NK-92 treated with Interleukin-12 subunit alpha and Interleukin-12 subunit beta, amount 100 ng/mL, for 24 hours (cell line): ENCODE measurements around the gene GNPNAT1.
A peak's percentile ranks its signal among the peaks of the same experiment; 100 is the strongest.
"Not testable (repeated sequence)": the region's sequence is repeated elsewhere in the genome, so short reads cannot be mapped to it uniquely, and the experiment has no call there.

Experiments used
- DNase-seq: peaks from one replicate; lab custom pipeline; 2025; lab: John Stamatoyannopoulos, UW

Gene GNPNAT1

DNA sequence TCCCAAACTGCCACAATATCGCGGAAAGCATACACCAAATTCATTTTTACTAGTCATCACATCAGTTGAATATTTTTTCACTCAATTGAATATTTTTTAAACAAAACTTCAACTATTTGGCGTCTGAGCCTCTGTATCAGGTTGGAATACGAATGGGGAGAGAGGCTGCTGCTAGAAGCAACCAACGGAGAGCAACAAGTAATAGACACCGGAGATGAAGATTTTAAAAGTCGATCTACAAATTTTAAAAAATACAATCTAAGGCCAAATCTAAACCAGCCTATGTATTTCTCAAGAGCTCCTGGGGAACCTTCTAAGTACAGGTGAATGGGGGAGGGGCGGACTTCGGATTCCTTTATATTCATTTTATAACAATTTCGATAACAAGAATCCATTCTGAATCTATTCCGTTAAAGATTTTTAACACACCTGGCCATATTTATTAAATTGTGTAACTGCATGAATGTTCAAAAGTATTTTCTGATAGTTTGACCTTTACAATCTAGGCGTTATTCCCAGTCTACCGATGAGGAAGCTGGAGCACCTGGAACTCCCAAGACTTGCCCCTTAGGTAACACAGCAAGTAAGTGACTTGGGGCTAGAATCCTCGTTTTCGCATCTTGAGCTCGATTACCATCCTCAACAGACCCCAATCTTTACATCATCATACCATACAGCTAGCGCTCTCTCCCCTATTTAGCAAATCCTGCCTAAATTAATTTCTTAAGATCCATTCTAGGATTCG lies 1.2 kb downstream of the GNPNAT1 start:
- DNase-seq, result no peak

DNA sequence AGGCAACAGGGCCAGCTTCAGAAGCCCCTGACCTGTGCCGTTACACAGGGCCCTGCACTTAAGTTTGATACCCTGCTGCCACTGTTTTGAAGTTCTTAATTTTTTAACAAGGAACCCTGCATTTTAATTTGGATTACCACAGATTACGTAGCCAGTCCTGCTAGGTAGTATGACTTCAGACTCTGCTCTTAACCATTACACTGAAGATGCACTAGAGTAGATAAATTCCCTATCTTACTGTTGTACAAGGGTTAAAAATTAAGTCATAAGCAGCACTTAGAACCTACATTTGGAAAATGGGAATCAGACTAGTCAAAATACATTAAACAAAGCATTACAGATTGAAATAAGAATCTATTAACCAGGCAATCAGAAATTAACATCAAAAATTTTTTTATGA lies 2.3 kb downstream of the GNPNAT1 start:
- no peak for DNase-seq

DNA sequence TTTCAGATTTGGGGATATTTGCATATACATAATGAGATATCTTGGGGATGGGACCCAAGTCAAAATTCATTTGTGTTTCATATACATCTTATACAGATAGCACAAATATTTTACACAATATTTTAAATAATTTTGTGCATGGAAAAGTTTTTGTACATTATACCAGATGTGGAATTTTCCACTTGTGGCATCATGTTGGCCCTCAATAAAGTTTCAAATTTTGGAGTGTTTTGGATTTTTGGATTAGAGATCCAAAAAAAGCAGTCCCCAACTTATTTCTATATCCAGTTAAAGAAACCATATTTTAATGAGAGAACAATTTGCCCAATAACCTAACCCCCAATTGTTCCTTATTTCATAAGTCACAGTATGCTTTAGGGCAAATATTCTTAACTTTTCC lies 4.5 kb downstream of the GNPNAT1 start:
- DNase-seq, result no peak

DNA sequence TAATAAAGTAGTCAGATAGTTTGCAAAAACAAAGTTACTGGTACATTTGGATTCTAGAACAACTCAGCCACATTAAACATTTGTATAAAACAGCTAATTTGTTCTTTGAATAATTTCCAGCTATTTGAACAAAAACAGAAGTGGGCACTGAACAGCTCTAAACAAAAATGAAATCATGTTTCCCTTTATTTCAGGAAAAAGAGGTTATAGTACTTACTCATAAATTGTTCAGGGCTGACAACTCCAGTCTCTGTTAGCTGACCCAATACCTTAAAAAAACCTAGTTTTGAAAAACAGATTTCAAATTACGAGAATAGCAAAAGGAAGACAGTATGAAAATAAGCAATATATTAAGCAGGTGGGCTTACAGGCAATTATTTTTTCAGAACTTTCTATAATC lies 8.2 kb downstream of the GNPNAT1 start:
- no peak for DNase-seq

DNA sequence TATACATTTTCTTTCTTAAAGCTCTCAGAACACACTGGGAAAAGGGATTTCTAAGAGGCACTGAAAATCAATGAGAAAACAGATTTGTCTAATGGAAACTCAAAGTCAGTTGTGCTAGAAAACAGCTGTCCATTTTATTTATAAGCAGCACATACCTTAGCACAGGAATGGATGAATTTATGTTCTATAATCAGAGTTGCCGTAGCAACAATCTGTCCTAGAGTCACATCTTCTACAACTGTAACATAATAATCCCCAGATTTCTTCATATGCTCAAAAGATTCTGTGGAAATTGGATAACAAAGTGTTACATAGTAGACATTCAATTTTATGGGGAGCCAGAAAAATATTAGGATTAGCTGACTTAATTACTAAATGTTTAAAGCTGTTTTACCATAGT lies 9.8 kb downstream of the GNPNAT1 start:
- DNase-seq, result no peak

DNA sequence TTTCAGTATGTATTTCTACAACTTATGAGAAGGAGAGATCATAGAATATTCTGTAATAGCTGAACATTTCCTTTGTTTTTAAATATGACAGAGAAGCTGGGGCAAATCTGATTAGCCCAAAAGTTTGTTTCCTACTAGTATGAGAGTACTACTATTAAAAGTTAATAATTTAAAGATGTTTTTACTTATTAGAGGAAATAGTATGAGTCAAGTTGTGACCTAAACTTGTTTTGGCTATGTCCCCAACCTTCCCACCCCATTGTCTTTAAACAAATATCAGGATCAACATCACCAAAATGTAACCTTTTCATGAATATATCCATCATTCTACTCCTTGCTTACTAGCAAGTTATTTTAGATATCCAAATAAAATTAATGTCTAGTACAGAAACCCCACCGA lies 10.5 kb downstream of the GNPNAT1 start:
- no peak for DNase-seq

DNA sequence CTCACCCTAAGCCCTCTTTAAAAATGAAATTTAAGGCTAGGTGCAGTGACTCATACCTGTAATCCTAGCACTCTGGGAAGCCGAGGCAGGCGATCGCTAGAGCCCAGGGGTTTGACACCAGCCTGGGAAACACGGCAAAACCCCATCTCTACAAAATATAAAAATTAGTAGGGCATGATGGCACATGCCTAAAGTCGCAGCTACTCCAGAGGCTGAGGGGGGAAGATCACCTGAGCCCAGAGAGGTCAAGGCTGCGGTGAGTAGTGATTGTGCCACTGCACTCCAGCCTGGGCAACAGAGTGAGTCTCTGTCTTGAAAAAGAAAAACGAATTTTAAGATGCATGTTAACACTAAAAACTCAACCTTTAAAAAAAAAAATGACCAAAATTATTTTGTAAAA lies 12.7 kb downstream of the GNPNAT1 start:
- DNase-seq, result no peak

DNA sequence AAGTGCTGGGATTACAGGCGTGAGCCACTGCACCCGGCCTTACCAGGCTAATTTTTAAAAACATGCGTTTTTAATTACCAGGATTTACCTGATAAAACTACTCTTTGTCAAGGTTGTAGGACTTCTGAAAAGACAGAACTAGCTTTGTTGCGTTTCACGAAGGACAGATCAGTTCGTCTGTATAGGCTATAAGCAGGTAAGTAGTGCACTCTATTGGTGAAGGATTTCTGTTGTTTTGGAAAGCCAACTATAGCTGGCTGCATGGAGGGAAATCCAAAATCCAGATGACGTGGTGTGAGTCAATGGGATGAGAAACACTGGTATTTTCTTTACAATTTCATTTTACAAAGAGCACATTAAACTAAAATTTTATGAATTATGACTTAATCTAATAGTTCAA lies 14.6 kb downstream of the GNPNAT1 start:
- DNase-seq, result no peak

DNA sequence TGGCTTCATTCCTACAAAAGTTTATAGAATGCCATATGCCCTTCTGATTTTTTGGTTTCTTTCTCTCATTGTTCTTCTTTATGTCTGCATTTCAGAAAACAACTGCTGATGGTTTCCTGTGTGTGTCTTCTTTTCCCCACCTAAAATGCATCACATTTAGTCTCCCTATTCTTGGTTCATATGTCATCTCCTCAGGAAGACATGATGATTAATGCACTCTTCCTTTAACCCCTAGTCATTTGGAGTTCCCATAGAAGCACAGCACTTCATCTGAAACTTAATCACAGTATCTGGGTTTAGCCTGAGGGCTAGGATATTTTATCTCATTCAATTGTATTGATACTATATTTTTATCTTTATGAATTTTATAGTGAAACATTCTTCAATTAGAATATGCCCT lies 21.5 kb downstream of the GNPNAT1 start:
- no peak for DNase-seq

DNA sequence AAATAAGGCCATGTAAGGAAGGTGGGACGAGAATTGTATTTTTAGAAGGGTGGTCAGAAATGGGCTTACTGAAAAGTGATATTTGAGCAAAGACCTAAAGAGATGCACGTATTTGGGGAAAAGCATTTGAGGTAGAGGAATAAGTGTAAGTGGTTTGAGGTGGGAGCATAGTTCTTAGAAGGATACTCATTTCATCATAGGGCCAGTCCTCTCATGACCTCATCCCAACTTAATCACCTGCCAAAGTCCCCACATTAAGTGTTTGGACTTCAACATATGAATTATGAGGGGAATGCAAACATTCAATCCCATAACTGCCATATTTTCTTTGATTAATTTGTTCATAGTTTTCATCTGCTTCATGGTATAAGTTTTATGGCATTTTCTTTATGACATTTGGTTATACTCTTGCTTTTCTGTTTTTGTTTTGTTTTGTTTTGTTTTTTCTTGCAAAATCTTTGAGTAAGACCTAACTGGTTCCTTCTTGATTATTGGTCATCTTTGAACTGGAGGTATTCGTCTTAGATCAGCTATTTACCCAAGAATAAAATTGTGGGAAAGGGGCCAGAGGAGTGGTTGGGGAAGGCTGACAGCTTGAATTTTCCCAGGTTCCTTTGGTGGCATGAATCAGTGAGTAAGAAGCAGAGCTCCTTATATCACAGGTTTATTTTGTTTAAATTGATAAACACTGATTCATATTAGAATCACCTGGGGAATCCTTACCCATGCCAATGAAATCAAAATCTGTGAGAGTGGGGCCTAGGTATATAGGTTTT lies 24.2 kb downstream of the GNPNAT1 start:
- DNase-seq, result no peak

DNA sequence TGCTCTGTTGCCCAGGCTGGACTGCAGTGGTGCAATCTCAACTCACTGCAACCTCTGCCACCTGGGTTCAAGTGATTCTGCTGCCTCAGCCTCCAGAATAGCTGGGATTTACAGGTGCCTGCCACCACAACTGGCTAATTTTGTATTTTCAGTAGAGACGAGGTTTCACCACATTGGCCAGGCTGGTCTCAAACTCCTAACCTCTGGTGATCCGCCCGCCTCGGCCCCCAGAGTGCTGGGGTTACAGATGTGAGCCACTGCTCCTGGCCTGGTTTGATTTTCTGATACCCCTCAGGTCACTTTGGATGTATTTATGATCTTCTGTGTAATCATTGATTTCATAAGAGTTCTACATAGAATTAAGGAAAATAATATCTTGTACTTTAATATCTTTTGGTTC lies 28.5 kb downstream of the GNPNAT1 start:
- not testable (repeated sequence) for DNase-seq

DNA sequence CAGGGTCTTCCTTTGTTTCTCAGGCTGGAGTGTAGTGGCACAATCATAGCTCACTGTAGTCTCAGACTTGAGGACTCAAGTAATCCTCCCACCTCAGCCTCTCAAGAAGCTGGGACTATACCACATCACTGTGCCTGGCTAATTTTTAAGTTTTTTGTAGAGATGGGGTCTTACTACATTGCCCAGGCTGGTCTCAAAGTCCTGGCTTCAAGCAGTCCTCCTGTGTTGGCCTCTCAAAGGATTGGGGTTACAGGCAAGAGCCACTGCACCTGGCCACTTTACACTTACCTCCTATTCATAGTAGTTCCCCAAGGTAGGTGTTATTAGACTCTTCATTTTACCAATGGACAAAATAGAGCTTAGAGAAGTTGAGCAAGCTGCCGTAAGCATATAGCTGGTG lies 32.3 kb downstream of the GNPNAT1 start:
- no peak for DNase-seq

DNA sequence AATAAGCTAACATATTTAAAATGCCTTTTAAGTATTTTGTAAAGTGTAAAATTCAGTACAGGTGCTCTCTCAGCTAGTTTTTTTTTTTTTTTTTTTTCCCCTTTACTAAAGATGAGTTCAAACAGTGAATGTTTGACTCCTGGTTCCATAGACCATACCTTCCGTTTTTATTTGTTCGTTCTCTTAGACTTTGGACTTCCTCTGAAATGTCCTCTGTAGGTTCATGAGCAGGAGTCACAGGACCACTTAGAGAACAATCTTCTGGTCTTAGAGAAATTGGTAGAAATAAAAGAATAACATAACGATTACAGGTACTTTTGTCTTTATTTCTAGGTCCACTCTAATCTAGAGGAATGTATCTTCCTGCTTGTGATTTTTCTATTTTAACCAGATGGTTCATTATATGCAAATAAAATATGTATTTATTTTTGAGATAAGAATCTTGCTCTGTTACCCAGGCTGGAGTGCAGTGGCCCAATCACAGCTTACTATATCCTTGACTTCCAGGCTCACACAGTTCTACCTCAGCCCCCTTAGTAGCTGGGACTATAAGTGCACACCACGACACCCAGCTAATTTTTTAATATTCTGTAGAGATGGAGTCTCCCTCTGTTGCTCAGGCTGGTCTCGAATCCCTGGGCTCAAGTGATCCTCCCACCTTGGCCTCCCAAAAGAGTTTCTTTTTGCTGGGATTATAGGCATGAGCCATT lies 35.6 kb downstream of the GNPNAT1 start:
- no peak for DNase-seq

DNA sequence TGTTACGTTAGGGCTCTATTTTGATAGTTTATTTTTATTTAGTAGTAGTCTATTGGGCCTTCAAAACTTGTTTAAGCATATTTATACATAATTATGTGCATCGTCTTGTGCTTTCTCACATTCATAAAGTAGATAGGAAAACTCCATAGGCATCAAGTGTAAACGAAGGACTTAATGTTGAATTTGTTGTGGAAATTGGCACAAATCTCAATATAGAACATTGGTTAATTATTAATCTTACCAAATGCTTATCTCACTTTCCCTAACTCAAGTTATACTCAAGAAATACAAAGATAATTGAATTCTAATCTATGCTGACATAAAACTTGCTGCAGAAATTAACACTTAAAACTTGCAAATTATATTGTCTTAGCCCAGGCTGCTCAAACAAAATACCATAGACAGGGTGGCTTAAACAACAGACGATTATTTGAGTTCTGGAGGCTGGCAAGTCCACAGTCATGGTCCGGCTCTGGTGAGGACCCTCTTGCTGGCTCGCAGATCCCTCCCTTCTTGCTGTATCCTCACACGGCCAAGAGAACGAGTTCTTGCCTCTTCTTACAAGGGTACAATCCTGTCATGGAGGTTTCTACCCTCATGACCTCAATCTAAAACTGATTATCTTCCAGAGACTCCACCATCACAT lies 42.6 kb downstream of the GNPNAT1 start:
- no peak for DNase-seq

DNA sequence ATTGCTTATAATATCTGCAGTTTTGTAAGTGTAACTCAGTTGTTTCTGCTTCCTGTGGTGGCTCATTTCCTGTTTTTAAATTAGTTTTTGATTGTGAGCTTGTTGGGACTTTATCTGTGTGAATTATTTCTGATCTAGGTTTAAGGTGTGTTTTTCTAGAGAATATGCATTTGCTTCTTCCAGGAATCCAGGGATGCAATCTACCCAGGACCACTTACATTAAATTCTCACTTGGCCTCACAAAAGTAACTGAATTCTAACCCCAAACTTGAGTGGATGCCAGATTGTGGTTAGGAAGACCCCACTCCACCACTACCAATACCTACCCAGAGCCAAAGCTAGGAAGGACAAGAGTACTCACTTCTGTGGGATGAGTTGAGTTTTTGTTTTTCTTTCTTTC lies 49.5 kb downstream of the GNPNAT1 start:
- DNase-seq, result no peak

DNA sequence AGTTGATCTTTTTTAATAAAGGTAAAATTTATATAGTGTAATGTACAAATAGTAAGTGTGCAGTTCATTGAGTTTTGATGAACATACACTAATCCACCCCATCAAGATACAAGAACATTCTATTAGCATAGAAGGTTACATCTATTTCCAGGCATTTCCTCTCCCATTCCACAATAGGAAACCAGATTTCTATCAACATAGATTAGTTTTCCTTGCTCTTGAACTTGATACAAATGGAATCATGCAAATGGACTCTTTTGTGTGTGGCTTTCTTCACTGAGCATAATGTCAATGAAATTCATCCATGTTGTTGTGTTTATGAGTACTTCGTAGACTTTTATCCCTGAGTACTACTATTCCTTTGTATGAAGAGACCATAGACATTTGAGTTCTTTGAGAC lies 50.7 kb downstream of the GNPNAT1 start:
- DNase-seq, result no peak

DNA sequence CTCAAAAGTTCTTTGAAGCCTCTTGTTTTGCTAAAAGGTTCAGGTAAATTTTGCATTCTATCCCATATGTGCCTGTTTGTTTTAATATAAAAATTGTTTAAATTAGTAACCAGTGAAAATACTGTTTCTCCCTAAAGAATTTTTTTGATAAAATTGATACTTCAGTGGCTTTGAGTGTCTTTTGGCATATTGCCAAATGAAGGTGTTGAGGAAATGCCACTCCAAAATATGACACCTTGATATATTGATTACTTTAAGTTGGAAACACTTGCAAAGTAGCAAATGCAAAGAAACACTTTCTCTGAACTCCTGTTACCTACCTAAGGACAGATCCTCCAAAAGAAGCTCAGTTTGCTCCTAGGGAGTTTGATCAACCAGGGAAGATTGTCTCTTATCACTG lies 53.0 kb downstream of the GNPNAT1 start:
- DNase-seq, result no peak

DNA sequence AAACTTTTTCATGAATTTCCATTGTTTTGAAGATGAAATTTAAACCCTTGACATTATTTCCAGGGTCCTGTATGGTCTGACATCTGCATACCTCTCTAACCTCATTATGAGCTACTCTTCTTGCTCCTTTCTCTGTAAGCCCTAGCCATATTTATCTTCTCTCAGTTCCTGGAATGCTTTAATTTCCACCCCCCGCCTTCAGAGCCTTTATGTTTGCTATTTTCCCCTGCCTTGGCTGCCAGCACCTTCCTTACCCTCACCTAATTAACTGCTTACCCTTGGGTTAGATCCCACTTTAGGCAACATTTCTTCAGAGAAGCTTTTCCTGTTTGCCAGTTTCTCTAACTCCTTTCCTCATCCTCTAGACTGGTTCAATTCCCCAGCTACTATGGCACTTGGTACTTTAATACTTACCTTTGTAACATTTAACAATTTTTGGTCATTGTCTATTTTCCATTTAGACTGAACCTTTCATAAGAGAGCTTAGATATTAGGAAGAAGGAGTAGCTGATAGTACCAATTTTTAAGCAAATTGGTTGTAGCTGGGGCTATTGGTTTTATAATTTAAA lies 55.4 kb downstream of the GNPNAT1 start:
- DNase-seq, result no peak

DNA sequence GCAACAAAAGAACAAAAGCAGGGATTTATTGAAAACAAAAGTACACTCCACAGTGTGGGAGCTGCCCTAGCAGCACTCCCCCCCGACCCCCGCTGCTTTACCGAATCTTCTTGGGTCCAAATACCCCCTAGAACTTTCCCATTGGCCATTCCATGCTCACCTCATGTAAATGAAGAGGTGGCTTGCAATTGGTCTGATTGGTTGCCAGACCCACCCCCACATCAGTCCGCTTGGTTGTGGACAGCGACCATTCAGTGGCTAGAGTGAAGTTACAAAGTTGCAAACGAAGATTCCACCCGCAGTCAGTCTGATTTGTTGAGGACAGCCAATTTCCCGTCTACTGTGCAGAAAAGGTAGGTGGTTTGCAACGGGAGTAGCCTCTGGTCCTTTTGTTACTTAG lies 57.6 kb downstream of the GNPNAT1 start:
- no peak for DNase-seq

DNA sequence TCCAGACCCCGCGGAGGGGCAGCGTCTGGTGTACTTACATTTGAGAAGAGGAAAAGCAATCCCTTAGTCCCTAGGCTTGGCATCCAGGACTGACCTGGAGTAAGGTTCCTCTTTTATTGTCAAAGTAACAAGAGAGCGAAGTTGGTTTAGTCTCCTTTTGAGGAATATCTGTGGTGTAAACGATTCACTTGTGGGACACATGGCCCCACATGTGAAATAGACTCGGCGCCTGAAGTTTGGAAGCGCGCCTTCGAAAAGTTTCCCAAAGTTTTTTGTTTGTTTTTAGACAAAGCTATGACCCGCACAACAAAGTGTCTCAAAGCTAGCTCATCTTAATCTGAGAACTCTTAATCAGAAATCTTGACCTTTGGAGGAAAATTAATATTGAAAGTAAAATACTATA lies 60.7 kb downstream of the GNPNAT1 start:
- no peak for DNase-seq

DNA sequence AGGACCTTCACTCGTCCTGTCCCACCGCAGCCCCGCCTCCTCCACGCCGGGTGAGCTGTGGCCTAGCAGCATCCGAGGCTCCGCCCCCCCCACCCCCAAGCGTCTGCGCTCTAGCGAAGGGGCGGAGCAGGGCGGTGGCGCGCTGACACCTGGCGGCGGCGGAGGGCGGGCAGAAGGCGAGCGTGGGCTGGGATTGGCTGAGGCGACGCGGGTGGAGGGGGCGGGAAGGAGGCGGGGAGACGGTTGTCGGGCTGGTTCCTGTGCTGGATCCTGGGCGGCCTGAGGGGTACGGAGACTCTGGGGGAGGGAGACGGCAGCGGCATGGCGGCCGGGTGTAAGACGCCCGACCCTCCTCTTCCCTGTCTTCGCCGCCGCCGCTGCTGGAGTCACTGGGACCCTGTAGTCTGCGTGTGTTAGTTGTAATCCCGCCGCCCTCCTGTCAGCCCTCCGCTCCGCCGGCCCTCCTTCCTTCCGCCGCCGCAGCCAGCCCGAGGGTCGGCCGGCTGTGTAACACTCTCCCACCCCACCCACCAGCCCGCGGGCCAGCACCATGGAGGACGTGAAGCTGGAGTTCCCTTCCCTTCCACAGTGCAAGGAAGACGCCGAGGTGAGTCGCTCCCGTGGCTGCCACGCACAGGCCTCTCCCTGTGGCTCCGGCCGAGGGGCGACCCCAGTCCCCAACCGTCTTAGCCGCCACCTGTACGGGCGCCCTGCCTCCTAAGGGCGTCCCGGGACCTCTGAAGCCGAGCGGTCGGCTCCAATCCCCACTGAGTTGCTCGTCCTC lies 61.3 kb downstream of the GNPNAT1 start, which contains the start of gene STYX:
Gene STYX, plus strand, starts transcription at position 242 of the 784 bp plus-strand sequence. Its CDS starts 309 bp downstream, at position 551.
- peak; percentile 99 for DNase-seq
